Subcutaneous adipose tissue (tissue), 4 donors: Measurements from ENCODE around the gene PTGES3. TPM values are rescaled to one million over a fixed set of nuclear protein-coding genes. Genes with fewer than 3 reads are reported as not detected.

Experiments
- CTCF ChIP-seq: fragments of 450-650 bp; IDR thresholded peaks from one replicate; pipeline ENCODE4 v1.5.1; 2016; ENCODE audit warnings: low read depth, mild to moderate bottlenecking, control low read depth, antibody characterized with exemption, moderate library complexity
- total RNA-seq, 4 donors: library from RNA; depleted of rRNA; stranded (reverse); fragments of >200 nt; gene quantifications; one replicate each; pipeline ENCODE4 v1.1.0, GENCODE V29; 2016

PTGES3 gene
- total RNA-seq, result 100 to 1,000 TPM in 2 of 4 donors, 10 to 100 TPM in 2; 87.4 to 145 (median 96.2) TPM

DNA sequence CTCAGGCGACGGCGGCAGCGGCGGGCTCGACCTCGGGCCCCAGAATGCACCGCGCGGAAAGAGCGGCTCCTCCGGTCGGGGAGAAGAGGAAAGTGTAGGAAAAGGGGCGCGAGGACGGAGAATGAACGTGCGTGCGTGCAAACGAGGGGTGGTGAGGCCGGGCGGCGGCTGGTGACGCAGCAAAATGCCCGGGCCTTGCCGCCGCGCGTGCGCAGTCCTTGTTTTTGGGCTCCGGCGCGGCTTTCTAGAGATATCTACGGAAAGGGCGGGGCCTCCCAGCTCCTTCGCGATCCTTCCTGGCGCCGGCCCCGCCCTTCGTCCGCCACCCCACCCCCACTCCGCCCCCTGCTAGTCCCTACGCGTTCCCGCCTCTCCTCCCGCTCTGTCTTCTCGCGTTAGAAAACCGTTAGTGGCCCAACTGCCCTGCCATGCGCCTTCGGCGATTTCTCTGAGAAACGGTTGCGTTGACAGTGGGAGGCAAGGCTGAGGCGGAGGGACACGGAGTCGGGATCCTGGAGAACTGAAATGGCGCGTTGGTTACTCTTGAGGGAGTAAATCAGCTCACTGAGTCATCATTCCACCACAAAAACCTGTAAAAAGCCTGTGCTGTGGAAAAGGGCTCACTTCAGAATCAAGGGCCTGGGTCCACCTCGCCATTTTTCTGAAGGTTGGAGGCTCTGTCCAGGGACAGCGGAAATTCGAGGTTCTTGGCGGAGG, at the start of gene PTGES3:
Gene PTGES3, minus strand, starts transcription at position 156 of the 717 bp plus-strand sequence. CDS start 285 bp downstream, outside the sequence.
- TF ChIP-seq CTCF, result no peak

DNA sequence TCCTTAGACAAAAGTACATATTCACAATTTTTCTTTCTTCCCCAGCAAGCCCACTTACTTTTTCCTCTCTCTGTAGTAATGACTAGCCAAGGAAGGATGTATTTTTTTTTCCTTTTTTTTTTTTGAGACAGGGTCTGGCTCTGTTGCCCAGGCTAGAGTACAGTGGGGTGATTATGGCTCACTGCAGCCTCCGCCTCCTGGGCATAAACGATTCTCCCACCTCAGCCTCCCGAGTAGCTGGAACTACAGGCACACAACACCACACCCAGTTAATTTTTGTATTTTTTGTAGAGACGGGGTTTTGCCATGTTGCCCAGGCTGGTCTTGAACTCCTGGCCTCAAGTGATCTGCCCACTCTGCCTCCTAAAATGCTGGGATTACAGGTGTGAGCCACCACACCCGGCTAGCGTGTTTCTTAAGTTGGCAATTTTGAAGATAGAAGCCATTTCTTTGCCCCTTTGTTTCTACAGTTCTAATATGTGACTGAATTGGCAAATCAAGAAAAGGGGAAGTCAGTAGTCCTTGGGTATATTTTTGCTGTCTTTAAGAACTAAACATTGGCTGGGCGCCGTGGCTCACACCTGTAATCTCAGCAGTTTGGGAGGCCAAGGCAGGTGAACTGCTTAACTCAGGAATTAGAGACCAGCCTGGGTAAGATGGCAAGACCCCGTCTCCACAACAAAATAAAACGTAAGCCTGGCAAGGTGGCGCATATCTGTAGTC, 40.2 kb upstream of the PTGES3 start:
- TF ChIP-seq CTCF, result no peak

DNA sequence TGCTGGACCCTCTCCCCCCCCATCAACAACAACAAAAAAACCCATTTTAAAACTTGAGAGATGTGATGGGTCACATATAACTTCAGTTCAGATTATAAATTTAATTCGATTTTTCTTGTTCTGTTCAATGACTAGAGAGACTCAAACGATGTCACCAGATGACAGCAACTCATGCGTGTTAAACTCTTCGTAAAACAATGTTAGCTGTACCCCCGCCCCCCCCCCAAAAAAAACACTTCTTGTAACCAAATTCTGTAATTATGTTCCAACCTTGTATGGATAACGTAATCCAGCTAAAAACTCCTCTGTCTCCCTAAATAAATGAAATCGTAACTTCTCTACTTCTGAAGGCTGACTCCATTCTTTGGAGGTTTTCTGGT, 37.6 kb upstream of the PTGES3 start:
- TF ChIP-seq CTCF, result no peak

DNA sequence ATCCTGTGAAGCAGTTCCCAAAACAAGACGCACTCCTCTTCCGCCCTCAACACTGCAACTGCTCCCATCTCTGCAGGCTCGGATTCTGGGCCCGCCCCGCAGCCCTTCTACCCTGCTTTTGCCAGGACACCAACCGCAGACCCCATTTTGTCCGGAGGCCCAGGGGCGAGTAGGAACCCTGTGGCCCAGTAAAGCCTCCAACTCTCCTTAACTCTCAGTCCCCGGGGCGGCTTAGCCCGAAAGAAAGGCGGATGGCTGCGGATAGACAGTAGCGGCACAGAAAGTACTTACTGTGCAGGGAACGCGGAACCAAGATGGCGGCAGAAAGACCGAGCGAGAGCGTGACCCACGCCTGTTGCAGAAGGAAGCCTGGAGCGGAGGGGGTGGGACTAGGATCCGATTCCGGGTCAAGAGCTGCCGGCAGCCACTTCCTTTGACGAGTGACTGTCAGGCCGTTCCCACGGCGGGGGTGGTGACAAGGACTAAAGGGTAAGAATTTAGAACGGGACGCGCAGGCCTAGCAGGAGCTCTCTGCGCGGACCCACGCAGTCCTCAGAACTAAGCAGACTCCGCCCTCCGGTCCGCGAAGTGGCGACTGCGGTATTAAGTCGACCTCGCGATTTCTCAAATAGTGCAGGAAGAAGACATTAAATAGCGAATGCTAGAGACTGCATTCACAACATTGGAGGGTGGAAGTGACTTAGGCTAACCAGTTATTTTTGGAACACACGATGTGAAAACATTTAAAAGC, 37.1 kb upstream of the PTGES3 start, which contains the start of gene NACA:
Gene NACA, minus strand, starts transcription at position 328 of the 751 bp plus-strand sequence. CDS start 778 bp downstream, outside the sequence.
- TF ChIP-seq CTCF, result no peak

- TF ChIP-seq CTCF, result no peak
Measured at GRCh38 chr12:56724701-56724971, 36.6 kb upstream of the PTGES3 start.

DNA sequence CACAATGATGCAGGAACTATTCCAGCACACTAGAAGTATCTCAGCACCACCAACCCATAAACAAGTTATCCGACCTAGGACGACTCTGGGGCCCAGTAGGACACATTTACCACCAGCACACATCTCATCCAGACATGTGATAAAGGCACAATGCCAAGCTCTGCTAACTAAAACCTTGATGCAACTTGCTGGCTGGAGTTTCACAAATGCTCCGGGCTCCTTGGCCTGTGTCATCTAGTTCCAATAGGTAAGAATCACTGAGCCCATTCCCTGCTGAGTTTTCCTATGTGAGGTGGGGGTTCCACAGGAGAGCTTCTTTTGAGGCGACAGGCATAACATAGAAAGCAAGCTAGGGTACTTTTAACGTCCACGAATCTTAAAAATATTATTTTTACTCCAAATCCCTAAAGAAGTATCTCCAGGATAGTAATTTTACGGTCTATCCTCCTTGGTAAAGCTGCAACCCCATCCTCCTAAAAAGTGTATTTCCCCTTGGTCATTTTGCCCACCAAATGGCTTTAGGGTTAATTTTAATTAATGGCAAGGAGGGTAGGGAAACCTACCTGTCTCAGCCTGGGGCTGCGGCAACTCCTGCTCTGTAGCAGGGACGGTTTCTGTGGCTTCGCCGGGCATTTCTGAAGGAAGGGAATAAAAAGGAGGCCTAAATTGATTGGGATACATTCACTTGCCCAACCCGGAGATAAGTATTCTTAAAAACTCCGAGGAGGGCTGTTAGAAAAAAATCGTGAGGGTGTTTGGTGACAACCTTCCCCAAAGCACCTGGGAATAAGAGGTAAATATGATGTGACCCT, 36.0 kb upstream of the PTGES3 start:
- no peak for TF ChIP-seq CTCF
